ENCODE data around the gene NTSR1. TPM values are rescaled to one million over a fixed set of nuclear protein-coding genes. Genes with fewer than 3 reads are reported as not detected.
A peak's percentile ranks its signal among the peaks of the same experiment; 100 is the strongest.

Gene NTSR1
- polyA plus RNA-seq, 3 donors, result 0.35 to 2.5 (median 0.40) TPM

GRCh38 chr20:62741191-62741691 is 32.6 kb downstream of the NTSR1 start:
- peak overlapping the region; percentile 93 to 99 for H3K27ac ChIP-seq (ENCODE audit: low read depth in 1 of 2, low read length in 2 of 2)
- peak overlapping the region; percentile 87 for H3K9ac ChIP-seq (ENCODE audit: insufficient read depth, low read length, poor library complexity, severe bottlenecking)
- no peak overlapping the region for H2AFZ ChIP-seq (ENCODE audit: insufficient read depth, low read depth, low read length, poor library complexity, severe bottlenecking)
- intact Hi-C loops (cut with micrococcal nuclease), result loop anchor here (5.0 kb wide), 2 partner anchors 51 to 64 kb away; no protein-coding TSS in a partner anchor
- H3K27me3 ChIP-seq (ENCODE audit: control insufficient read depth in 2 of 2, insufficient read depth in 2 of 2, low read length in 2 of 2), result no peaks in the 10 kb centered on the region
- H3K4me2 ChIP-seq (replicated peaks; ENCODE audit: extremely low read depth, low read length, poor library complexity, severe bottlenecking), result peak overlapping the region; percentile 45
- no peaks in the 10 kb centered on the region for H3K79me2 ChIP-seq (ENCODE audit: insufficient read depth, low read length)
- no peaks in the 10 kb centered on the region for H3K36me3 ChIP-seq (replicated peaks in 1 of 2; ENCODE audit: control insufficient read depth in 1 of 2, insufficient read depth in 2 of 2, low read length in 2 of 2)
- peaks cover 36 to 58% of the 10 kb centered on the region in 2 donors for H3K4me1 ChIP-seq (ENCODE audit: control insufficient read depth in 1 of 2, insufficient read depth in 2 of 2, low read length in 2 of 2)
- peak in 1 of 3 donors; percentile 27 for DNase-seq
- peak overlapping the region in 1 of 3 experiments; percentile 48 for H3K4me3 ChIP-seq (replicated peaks in 1 of 3; ENCODE audit: low read depth in 2 of 3, low read length in 3 of 3)
- no peak overlapping the region for H3K4me3 Mint-ChIP-seq
- H3K9me3 ChIP-seq (replicated peaks in 1 of 2; ENCODE audit: control insufficient read depth in 1 of 2, insufficient read depth in 1 of 2, low read length in 2 of 2), result no peaks in the 10 kb centered on the region
- no peaks in the 10 kb centered on the region for H4K20me1 ChIP-seq (ENCODE audit: insufficient read depth, low read length)
- peaks cover 8 to 12% of the 10 kb centered on the region in 2 donors for H3K36me3 Mint-ChIP-seq
- H3K27me3 Mint-ChIP-seq (ENCODE audit: low read depth in 3 of 3), result peaks cover 1 to 7% (median 2%) of the 10 kb centered on the region in 3 donors
- no peaks in the 10 kb centered on the region for H3K9me3 Mint-ChIP-seq
- H3K4me1 Mint-ChIP-seq, result peaks cover 51% of the 10 kb centered on the region
- WGBS (ENCODE audit: insufficient coverage), result 43% methylated on average over 4 of the region's 9 CpGs
- TF ChIP-seq, protein P1, sequence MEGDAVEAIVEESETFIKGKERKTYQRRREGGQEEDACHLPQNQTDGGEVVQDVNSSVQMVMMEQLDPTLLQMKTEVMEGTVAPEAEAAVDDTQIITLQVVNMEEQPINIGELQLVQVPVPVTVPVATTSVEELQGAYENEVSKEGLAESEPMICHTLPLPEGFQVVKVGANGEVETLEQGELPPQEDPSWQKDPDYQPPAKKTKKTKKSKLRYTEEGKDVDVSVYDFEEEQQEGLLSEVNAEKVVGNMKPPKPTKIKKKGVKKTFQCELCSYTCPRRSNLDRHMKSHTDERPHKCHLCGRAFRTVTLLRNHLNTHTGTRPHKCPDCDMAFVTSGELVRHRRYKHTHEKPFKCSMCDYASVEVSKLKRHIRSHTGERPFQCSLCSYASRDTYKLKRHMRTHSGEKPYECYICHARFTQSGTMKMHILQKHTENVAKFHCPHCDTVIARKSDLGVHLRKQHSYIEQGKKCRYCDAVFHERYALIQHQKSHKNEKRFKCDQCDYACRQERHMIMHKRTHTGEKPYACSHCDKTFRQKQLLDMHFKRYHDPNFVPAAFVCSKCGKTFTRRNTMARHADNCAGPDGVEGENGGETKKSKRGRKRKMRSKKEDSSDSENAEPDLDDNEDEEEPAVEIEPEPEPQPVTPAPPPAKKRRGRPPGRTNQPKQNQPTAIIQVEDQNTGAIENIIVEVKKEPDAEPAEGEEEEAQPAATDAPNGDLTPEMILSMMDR (IDR thresholded peaks at IDR 0.05), result no peak
- peak overlapping the region in 4 of 7 donors; percentile 48 to 97 (median 81) for H3K27ac Mint-ChIP-seq

GRCh38 chr20:62741701-62742491 is 33.3 kb downstream of the NTSR1 start:
- no peak overlapping the region for H3K4me3 ChIP-seq (replicated peaks in 1 of 3; ENCODE audit: low read depth in 2 of 3, low read length in 3 of 3)
- H3K4me3 Mint-ChIP-seq, result no peak overlapping the region
- no peak overlapping the region for H2AFZ ChIP-seq (ENCODE audit: insufficient read depth, low read depth, low read length, poor library complexity, severe bottlenecking)
- 91% methylated on average over 13 of the region's 18 CpGs for WGBS (ENCODE audit: insufficient coverage)
- no peak overlapping the region for H3K4me2 ChIP-seq (replicated peaks; ENCODE audit: extremely low read depth, low read length, poor library complexity, severe bottlenecking)
- intact Hi-C loops (cut with micrococcal nuclease), result loop anchor here (5.0 kb wide), 2 partner anchors 50 to 65 kb away; no protein-coding TSS in a partner anchor
- H3K36me3 ChIP-seq (replicated peaks in 1 of 2; ENCODE audit: control insufficient read depth in 1 of 2, insufficient read depth in 2 of 2, low read length in 2 of 2), result no peaks in the 10 kb centered on the region
- no peak overlapping the region for H3K27ac ChIP-seq (ENCODE audit: low read depth in 1 of 2, low read length in 2 of 2)
- peaks cover 46% of the 10 kb centered on the region for H3K4me1 Mint-ChIP-seq
- peaks cover 10 to 13% of the 10 kb centered on the region in 2 donors for H3K36me3 Mint-ChIP-seq
- H3K27me3 ChIP-seq (ENCODE audit: control insufficient read depth in 2 of 2, insufficient read depth in 2 of 2, low read length in 2 of 2), result no peaks in the 10 kb centered on the region
- TF ChIP-seq, protein P1 (IDR thresholded peaks at IDR 0.05), result no peak
- H3K79me2 ChIP-seq (ENCODE audit: insufficient read depth, low read length), result no peaks in the 10 kb centered on the region
- H3K4me1 ChIP-seq (ENCODE audit: control insufficient read depth in 1 of 2, insufficient read depth in 2 of 2, low read length in 2 of 2), result peaks cover 36 to 51% of the 10 kb centered on the region in 2 donors
- no peaks in the 10 kb centered on the region for H3K9me3 Mint-ChIP-seq
- H3K9ac ChIP-seq (ENCODE audit: insufficient read depth, low read length, poor library complexity, severe bottlenecking), result no peak overlapping the region
- H3K27me3 Mint-ChIP-seq (ENCODE audit: low read depth in 3 of 3), result peaks cover 1 to 3% (median 2%) of the 10 kb centered on the region in 3 donors
- no peaks in the 10 kb centered on the region for H4K20me1 ChIP-seq (ENCODE audit: insufficient read depth, low read length)
- peak overlapping the region in 3 of 7 donors; percentile 46 to 73 (median 68) for H3K27ac Mint-ChIP-seq
- no peaks in the 10 kb centered on the region for H3K9me3 ChIP-seq (replicated peaks in 1 of 2; ENCODE audit: control insufficient read depth in 1 of 2, insufficient read depth in 1 of 2, low read length in 2 of 2)
- no peak for DNase-seq
